NCI-H2227 (cell line): Measurements from ENCODE around the gene RGS1.
"Not testable (repeated sequence)": the region's sequence is repeated elsewhere in the genome, so short reads cannot be mapped to it uniquely, and the experiment has no call there.

Experiments
- DNase-seq: peaks from one replicate; lab custom pipeline; 2025; ENCODE audit not compliant: unreplicated experiment; lab: John Stamatoyannopoulos, UW

RGS1 gene, protein sequence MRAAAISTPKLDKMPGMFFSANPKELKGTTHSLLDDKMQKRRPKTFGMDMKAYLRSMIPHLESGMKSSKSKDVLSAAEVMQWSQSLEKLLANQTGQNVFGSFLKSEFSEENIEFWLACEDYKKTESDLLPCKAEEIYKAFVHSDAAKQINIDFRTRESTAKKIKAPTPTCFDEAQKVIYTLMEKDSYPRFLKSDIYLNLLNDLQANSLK

GRCh38 chr1:192575499-192576189, at the start of gene RGS1:
Gene RGS1, plus strand, starts transcription at chr1:192575773. Its CDS starts 20 bp downstream, at chr1:192575793.
- no peak for DNase-seq

DNA sequence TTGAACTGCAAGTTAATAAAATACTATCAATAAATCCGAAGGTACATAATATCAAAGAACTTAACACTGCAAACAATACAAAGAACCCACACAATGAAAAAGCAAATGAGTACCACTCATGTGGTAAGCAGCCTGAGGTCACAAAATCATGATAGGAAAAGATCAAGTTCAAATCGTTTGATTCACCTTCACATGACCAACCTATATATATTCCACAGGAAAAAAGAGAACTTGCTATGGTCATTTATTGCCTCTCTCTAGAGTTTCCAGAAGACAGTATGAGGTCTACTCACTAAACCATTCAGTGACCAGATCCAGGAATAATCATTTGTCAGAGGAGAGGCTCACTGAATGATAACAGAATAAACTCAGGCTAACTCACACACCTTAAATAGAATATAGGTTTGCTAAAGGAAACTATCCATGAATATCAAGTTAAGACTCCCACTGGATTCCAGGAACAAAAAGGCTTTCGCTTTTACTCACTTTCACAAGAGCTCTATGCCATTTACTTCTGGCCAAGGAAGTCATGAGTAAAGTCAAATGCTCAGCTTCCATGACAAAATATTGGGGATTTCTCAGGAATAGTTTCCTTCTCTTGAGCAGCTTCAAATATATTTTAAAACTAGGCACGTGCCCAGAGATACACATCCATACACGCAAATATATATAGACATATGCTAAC, 48.3 kb upstream of the RGS1 start:
- no peak for DNase-seq

DNA sequence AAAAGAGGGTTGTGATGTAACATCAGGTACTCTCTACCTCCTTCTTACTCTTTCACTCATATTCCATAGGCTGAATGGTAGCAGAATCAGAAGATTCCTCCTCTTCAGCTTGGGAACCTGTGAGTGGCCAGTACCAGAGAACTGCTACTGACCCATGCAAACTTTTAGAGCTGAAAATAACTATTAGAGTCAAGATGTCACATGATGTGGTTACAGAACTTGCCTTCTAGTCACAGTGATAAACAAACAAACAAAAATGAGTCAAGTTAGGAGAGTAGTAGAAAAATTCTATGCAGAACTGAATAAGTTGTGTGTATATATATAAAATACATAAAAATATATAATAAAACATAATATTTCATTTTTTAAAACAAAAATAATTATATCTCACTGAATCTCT, 47.6 kb upstream of the RGS1 start:
- DNase-seq, result no peak

- no peak for DNase-seq
Measured at GRCh38 chr1:192529031-192529755, 46.4 kb upstream of the RGS1 start.

GRCh38 chr1:192529811-192530210, 45.8 kb upstream of the RGS1 start:
- DNase-seq, result no peak

GRCh38 chr1:192530254-192530653, 45.3 kb upstream of the RGS1 start:
- DNase-seq, result no peak

DNA sequence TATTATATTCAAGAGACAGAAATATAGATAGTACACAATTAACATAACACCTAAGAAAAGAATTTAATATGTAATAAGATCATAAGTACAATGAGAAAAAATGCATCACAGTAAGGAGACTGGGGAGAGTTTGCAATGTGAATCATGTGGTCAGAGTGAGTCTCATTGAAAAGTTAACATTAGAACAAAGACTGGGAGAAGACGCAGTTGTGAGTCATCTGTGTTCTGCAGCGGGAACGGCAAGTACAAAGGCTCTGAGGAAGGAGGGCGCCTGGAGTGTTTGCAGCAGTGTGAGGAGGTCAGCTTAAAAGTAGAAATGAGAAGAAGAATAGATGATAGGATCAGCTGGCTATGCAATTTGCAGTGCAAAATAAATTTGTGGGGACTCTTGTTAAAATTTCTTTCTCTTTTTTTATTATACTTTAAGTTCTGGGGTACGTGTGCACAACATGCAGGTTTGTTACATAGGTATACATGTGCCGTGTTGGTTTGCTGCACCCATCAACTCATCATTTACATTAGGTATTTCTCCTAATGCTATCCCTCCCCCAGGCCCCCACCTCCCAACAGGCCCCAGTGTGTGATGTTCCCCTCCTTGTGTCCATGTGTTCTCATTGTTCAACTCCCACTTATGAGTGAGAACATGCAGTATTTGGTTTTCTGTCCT, 44.4 kb upstream of the RGS1 start:
- DNase-seq, result not testable (repeated sequence)

- DNase-seq, result no peak
Measured at GRCh38 chr1:192534666-192535065, 40.9 kb upstream of the RGS1 start.

DNA sequence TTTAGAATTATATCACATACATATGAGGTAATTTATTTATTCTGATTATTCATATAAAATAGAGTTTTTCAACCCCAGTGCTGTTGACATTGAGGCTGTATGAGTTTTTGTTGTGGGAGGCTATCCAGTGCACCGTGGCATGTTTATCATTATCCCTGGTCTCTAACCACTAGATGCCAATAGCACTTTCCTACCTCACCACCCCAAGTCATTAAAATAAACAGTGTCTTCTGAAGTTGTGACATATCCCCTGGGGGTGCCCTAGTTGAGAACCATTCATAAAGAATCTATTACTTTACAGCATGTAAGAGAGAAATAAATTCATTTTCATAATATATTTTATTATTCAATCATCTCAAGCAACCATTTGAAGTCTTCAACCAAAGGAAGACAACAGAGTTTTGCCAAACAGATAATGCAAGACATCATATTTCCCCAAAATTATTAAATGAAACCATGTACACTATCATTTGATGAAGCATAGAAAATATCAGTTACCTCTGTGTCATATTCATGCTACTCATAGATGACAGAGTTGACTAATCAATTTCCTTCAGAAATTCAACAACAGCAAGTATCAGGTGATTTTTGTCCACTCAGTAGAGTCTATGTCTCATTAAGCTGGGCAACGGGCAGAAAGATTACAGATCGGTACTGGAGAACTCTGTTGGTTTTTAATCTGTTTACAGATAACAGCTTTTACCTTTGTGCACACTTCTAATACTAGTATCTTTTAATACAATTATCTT, 39.5 kb upstream of the RGS1 start:
- DNase-seq, result no peak

DNA sequence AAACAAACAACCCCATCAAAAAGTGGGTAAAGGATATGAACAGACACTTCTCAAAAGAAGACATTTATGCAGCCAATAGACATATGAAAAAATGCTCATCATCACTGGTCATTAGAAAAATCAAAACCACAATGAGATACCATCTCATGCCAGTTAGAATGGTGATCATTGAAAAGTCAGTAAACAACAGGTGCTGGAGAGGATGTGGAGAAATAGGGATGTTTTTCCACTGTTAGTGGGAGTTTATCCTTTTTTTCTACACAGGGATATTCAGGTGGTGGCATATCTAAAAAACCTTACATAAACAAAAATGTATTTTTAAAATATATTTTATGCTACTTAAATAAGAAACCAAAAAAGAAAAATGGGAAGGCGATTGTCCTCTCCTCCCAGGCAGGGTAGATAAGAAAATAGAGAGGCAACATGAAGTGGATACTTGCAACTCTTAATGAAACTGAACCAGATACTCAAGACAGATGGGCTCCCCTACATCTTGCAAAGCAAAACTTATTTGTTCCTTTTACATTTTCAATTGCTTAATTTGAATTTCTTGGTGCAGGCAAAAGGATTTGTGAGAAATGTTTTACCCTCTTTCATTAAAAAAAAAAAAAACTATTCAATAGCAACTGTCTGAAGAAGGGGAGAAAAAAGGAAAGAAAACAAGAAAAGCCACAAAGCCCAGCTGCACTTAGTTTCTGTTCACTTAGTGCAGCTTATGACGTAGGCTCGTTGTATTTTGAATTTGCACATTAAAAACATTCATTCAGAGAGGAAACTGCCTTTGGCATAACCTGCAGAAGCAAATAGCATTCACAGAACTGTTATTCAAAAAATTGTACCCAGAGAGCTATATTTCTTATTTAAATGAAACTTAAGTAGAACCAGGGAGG, 36.9 kb upstream of the RGS1 start:
- no peak for DNase-seq

DNA sequence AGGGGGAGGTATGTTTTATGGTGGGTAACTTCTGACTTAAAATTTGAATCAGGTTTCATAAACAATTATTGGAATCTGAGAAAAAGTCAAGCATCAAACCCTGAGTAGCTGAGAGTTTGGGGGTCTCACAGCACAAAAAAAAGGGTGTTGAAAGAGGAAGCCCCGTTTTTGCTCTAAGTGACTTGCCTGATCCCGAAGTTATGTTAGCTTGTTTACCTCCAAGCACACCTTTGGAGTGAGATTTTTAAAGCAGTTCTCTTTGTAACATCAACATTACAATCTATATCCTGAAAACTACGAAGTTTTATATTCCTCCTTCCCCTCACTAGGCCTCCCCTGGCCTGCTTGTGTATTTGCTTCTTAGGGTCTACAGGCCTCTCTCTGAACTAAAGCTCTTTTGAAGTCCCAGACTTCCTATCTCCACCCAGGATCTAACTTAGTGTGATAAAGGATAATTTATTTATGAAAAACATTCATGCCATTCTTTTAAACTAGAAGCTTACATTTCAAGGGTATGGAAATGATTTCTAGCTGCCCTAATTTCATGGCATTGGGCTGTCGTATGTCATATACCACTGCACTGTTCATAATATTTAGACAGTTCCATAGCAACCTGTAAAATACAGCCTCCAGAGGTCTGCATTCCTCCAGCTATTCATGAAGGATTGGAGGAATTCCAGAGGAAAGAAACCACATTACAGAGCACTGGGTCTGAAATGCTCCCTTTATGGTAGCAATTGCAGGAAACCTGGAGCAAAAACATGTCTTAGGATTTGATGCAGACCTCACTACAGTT, 36.1 kb upstream of the RGS1 start:
- DNase-seq, result no peak

DNA sequence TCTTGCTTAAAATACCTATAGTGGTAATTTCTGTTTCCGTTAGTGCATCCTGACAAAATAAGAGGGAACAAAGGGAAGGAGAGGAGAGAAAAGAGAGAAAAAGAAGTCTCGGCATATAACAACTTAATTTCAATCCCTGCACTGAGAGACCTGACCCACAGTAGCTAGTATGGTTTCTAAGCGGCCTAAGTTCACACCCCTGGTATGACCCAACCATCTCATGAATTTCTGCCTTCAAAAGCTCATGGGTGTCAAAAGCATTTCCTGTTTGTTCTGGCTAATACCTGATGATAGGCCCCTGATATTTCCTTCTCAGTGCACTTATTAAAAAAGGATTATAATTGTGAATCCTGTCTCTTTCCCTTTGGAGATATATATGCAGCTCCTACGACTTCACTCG, 32.1 kb upstream of the RGS1 start:
- DNase-seq, result no peak

DNA sequence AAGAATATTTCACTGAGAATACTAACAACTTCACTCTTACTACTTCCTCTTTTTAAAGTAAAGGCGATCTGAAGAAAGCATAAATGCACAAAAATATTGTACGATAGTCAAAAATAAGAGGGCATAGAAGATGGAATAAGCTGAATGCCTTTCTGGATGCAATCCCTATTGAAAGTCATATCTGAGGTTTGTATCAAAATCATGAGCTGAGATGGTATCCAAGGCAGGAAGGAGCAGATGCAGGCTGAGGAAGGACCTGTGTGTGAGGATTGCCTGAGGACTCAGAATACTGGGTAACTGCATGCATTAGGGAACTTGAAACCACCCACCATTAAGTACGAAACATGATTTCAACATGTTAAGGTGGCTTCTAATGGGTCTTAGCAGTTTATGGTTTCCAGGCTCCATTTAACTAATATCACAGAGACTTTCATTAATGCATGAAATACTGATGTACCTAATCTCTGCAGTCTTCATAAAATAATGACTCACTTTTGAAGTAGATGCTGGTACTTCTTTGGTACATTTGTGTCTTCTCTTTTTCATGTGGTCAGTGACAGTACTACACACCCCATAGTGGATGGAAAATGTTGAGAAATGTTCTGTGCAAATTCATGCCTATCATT, 29.6 kb upstream of the RGS1 start:
- DNase-seq, result no peak

DNA sequence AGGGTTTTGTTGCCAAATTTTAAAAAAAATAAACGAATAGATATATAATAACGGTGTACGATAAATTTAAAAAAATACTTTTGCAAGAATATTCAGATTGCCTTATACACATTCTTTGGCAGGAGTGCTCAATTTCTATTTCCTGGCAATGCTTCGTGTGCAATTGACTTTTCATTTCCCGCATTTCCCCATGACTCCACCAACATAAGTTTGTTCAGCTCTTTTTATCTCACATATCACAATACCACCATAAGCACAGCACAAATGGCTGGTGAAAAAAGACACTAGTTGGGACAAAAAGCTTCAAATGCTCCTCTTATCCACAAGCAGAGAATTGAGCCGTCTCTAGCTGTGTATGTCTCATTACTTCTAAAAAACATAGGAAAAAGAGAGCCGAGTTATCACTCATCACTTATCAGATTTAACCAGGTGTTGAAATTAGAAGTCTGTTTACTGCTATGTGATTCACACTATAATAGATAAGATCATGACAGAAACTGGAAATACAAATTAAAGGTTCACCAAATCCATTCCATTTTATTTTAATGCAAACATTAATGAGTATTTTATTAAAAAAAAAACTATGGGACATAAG, 28.9 kb upstream of the RGS1 start:
- no peak for DNase-seq

DNA sequence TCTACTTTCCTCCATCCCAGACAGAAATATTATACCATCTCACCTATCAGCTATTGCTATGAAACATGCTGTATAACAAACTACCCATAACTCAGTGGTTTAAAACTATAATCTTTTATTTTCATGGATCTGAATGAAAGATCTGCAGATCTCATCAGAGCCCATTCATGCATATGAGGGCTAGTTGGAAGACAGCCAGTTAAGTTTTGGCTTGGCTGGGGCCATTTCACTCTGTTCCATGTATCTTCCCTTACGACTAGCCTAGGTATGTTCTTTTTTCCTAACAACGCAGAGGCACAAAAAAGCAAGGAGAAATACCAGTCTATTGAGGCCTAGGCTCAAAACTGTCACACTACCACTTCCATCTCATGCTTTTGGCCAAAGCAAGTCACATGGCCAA, 28.1 kb upstream of the RGS1 start:
- no peak for DNase-seq

GRCh38 chr1:192549937-192550336, 25.6 kb upstream of the RGS1 start:
- DNase-seq, result no peak

GRCh38 chr1:192550922-192551534, 24.5 kb upstream of the RGS1 start:
- no peak for DNase-seq
